Hepatic stellate cell (primary cell): ENCODE measurements around the gene GNAQ.
"Not testable (repeated sequence)": the region's sequence is repeated elsewhere in the genome, so short reads cannot be mapped to it uniquely, and the experiment has no call there.

Source experiments
- DNase-seq: peaks from one replicate; pipeline ENCODE4 v3.0.0; 2011; ENCODE audit warnings: low spot score

The GNAQ gene

DNA sequence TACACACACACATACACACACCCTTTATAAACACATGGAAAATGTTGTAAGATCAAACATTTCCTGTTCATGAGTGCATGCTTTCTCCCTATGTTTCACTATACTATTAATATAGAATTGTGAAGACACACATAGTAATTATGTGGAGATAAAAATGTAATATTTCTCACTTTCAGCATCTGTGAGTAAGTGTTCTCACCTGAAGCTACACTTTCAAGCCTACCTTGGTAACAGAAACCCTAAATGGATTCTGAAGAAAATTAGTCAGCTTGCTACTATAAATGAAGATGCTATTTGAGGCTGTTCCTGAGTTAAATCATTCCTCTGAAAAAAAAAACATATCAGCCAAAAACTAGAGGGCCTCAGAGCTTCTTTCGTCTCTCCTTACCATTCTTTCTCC, 302.4 kb downstream of the GNAQ start:
- no peak for DNase-seq

DNA sequence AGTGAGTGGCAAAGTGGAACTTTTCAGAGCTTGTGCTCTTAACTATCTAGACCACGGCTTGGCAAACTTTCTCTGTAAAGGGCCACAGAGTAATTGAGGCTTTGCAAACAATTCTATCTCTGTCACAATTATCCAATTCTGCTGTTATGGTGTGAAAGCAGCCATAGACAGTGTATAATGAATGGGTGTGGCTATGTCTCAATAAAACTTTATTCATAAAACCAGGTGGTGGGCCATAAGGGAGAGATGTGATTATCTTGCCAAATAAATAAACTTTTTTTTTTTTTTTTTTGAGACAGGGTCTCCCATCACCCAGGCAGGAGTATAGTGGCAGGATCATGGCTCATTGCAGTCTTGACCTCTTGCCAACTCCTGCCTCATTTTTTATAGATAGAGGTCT, 304.8 kb downstream of the GNAQ start:
- DNase-seq, result no peak

DNA sequence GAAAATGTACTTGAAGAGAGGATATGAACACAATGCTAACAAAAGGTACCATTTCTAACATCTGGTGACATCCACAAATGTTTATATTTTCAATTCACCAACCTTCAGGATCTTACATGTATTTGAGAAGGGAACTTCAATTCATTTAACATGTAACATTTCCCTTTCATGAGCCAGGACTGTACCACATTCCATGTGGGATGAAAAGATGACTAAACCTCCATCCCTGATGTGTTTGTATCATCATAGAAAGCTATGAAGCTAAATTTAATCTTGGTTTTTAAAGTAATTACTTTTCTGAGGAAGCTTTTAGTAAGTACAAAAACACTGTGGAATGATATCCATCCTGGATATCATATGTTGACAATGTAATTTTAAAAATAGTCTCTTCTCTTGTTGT, 305.3 kb downstream of the GNAQ start:
- no peak for DNase-seq

GRCh38 chr9:77725820-77726219, 305.8 kb downstream of the GNAQ start:
- no peak for DNase-seq

- DNase-seq, result no peak
Observed at GRCh38 chr9:77725046-77725694, 306.4 kb downstream of the GNAQ start.

- not testable (repeated sequence) for DNase-seq
Observed at GRCh38 chr9:77721156-77721555, 310.5 kb downstream of the GNAQ start.

GRCh38 chr9:77719321-77719720, 312.3 kb downstream of the GNAQ start:
- DNase-seq, result no peak

- DNase-seq, result not testable (repeated sequence)
Observed at GRCh38 chr9:77718298-77718640, 313.3 kb downstream of the GNAQ start.

DNA sequence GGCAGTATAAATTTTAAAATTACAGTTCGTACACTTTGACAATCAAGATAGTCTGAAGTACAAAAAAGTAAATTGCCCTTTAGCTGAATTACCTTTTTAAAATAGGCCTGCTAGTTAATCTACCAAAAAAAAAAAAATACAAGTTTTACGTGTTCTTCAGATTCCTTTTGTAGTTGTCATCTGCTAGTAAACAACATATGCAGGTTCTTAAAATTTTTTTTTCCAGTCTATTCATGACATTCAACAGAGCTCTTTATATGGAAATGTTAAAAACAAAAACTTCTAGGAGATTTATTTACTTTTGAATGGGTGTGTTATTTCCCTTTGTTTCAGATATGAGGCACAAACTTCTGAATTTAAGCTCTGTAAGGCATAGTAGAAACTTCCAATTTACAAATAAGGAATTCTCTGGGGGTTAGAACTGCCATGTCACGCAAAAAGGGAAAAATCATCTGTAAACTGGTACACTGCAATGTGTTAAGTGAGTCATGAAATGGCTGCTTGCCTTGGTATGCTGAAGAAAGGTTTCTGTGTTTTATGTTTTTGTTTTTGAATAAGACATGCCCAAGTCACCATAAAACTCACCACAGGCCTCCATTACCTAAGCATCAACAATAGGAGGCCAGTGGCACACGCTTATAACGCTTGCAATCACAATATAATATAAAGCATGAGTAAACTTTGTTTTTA, 313.9 kb downstream of the GNAQ start:
- DNase-seq, result not testable (repeated sequence)

- DNase-seq, result no peak
Observed at GRCh38 chr9:77714077-77714549, 317.5 kb downstream of the GNAQ start.

DNA sequence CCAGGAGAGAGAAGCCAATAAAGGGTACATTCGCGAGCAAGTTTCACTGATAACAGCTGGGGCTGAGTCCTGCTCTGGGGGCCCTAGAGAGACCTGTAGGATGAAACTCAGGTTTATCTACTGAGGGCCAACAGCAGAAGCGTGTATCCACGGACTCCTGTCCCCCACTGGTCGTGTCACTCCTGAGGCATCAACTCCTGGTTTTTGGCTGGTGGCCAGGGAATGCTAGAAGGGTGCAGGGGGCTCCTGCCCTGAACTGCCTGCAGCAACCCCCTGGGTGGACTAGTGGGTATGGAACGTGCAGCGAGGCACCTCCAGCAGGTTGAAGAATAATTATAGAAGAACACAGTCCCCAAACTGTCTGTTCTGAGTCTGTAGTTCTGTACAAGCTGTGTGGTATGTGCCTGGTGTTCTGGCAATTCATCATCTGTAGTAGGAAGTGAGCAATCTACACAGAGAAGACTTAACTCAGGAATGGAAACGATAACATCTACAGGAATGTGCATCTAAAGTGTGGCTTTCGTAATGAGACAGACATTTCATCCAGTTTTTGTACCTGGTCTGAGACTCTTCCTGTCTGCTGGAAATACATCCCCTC, 319.0 kb downstream of the GNAQ start:
- peak; percentile 65 for DNase-seq

GRCh38 chr9:77710965-77711648, 320.5 kb downstream of the GNAQ start:
- no peak for DNase-seq

DNA sequence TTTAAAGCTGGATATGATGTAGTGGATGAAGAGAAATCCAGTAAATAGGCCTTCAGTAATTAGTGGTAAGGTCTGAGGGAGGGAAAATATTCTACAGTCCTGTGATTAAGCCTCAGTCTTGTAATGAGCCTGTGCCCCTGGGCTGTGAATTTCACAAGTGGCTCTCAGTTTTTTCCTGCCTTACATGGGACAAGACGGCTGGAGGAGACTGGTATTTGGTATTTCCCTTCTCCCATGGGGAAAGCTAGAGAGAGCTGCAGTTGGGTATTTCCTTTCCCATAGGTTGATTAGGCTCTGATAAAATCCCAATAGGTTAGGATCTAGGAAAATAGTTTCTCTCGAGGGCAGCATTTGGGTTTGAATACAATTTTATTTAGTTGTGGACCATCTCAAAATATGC, 321.3 kb downstream of the GNAQ start:
- DNase-seq, result no peak

DNA sequence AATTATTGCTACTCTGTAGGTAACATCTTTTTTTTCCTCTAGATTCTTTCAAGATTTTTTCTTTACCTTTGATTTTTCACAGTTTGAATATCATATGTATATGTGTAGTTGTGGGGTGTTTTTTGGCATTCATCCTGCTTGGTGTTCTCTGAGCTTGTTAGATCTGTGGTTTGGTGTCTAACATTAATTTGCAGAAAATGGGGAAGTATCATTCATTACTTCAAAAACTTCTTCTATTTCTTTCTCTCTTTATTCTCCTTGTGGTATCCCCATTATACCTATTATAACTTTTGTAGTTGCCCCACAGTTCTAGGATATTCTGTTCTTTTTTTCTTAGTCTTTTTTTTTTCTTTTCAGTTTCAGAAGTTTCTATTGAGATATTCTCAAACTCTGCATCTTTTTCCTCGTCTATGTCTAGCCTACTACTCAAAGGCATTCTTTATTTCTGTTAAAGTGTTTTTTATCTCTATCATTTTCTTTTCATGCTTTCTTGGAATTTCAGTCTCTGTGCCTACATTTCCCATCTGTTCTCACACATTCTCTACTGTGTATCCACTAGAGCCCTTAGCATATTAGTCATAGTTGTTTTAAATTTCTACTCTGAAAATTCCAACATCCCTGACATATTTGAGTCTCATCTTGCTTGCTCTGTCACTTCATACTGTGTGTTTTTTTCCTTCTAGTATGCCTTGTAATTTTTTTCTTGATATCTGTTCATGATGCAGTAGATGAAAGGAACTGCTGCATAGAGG, 323.4 kb downstream of the GNAQ start:
- DNase-seq, result peak; percentile 49

DNA sequence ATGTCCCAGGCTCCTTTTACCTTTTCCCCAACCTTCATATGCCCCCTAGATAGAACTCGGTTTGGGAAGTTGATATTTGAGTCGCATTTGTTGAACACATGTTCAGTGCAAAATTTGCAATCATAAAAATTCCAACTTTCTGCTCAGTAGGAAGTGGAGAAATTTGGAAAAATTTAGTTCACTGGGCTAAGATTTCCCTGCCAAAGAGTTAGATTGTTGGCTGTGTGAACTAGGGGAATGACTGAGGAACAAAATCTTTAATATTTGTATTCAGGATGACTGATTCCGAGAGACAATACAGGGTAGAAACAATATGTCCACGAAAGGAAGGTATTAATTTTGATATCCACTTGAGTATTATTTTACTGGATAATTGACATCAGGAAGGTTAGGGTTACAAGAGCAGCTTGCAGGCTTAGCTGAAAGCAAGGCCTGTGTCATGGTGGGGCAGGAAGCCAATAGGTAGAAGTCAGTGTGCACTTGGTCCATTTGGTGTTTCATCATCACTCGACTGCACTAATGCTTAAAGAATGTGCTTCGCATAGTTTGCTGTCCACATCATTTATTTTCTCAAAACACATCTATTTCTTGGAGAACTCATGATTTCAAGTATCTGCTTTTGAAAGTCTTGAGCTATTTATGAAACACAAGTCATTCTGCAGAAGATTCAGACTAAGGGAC, 324.1 kb downstream of the GNAQ start:
- DNase-seq, result peak; percentile 80

DNA sequence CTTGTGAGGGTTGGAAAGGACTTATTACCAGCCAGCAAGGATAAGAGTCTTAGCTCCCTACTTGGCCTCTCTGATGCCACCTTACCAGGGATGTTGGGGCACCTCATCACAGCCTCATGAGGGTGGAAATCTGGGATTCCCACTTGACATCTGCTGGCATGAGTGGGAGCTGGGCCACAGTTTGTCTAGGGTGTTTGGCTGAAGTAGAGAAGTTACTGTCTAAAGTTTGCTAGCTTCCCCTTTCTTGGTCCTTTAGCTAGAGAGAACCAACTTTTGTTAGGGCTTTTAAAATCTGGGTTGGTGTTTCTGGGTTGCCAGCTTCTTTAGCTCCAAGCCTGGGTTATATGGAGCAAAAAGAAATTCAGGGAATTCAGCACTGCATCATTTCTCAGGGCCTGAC, 326.0 kb downstream of the GNAQ start:
- DNase-seq, result no peak

DNA sequence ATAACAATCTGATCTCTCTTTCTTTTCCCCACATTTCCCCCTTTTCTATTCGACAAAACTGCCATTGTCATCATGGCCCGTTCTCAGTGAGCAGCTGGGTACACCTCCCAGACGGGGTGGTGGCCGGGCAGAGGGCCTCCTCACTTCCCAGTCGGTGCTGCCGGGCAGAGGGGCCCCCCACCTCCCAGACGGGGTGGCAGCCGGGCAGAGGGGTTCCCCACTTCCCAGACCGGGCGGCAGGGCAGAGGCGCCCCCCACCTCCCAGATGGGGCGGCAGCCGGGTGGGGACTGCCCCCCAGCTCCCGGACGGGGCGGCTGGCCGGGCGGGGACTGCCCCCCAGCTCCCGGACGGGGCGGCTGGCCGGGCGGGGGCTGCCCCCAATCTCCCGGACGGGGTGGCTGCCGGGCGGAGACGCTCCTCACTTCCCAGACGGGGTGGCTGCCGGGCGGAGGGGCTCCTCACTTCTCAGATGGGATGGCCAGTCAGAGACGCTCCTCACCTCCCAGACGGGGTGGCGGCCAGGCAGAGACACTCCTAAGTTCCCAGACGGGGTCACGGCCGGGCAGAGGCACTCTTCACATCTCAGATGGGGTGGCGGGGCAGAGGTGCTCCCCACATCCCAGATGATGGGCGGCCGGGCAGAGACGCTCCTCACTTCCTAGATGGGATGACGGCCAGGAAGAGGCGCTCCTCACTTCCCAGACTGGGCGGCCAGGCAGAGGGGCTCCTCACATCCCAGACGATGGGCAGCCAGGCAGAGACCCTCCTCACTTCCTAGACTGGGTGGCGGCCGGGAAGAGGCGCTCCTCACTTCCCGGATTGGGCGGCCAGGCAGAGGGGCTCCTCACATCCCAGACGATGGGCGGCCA, 328.9 kb downstream of the GNAQ start:
- DNase-seq, result not testable (repeated sequence)

DNA sequence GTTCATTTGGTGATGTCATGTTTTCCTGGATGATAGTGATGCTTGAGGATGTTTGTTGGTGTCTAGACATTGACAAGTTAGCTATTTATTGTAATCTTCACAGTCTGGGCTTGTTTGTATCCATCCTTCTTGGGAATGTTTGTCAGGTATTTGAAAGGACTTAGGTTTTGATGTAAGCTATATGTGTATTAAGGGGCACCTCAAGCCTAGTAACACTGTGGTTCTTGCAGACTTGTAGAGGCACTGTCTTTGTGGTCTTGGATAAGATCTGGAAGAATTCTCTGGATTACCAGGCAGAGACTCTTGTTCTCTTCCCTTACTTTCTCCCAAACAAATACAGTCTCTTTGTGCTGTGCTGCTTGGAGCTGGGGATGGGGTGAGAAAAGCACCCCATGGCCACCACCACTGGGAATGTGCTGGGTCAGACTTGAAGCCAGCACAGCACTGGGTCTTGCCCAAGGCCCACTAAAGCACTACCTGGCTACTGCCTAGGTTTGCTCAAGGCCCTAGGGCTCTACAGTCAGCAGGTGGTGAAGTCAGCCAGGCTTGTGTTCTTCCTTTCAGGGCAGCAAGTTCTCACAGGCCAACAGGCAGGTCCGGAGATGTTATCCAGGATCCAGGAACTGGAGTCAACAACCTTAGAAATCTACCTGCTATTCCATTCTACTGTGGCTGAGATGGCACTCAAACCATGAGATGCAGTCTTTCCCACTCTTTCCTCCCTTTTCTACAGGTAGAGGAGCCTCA, 334.2 kb downstream of the GNAQ start:
- no peak for DNase-seq

- DNase-seq, result not testable (repeated sequence)
Observed at GRCh38 chr9:77690723-77691122, 340.9 kb downstream of the GNAQ start.

- DNase-seq, result not testable (repeated sequence)
Observed at GRCh38 chr9:77690119-77690518, 341.5 kb downstream of the GNAQ start.
